Stimulated activated CD8-positive, alpha-beta memory T cell treated with anti-CD3 and anti-CD28 coated beads, Interleukin-15, amount 100 ng/mL, for 48 hours (primary cell): ENCODE measurements around the gene AJAP1.

ENCODE experiments used
- DNase-seq, 2 donors: peaks; one replicate each; pipeline ENCODE4 v3.0.0-alpha.2; 2020; ENCODE audit warnings: low read depth in 2 of 2

The AJAP1 gene

GRCh38 chr1:4631321-4631720 lies 23.1 kb upstream of the AJAP1 start:
- no peak for DNase-seq

DNA sequence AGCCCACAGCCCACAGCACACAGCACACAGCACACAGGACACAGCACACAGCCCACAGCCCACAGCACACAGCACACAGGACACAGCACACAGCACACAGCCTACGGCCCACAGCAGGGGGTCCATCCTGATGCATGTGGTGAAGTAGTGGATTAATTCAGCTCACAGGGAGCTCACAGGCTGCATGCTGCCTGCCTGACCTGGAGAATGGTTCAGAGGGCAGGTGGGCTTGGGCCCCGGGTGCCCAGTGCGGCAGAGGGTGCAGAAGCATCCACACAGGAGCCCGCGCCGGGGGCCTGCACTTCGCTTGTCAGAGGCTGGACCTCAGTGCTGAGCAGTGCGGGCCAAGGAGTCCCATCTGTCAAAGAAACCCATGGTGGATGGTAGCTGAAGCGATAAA lies 21.1 kb upstream of the AJAP1 start:
- DNase-seq, result no peak

DNA sequence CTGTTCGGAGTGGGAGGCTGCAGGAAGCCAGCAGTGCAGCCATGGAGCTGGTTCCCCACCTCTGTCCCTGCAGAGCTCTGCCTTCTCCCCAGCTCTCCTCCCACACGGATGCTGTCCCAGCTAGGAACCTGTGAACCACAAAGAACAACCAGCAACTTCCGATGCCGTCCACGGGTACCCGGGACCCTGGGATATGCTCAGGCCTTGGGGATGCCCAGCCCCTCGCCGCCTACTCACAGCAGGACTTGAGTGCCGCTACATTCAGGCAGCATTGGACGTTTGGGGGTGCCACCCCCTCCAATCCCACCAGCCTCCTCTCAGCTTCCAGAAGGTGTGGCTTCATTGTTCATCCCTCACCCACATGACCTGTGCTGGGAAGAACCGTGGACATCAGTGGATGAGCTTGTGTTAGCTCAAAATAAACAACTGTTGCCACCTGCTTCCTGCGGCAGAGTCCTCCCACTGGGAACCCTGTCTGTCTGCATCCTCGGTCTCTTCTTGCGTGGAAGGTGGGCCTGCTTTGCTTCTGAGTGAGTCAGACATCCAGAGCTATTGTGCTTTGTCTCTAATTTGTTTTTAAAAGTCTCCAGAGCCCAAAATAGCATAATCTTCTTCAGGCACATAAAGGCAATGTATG lies 20.1 kb upstream of the AJAP1 start:
- DNase-seq, result no peak

DNA sequence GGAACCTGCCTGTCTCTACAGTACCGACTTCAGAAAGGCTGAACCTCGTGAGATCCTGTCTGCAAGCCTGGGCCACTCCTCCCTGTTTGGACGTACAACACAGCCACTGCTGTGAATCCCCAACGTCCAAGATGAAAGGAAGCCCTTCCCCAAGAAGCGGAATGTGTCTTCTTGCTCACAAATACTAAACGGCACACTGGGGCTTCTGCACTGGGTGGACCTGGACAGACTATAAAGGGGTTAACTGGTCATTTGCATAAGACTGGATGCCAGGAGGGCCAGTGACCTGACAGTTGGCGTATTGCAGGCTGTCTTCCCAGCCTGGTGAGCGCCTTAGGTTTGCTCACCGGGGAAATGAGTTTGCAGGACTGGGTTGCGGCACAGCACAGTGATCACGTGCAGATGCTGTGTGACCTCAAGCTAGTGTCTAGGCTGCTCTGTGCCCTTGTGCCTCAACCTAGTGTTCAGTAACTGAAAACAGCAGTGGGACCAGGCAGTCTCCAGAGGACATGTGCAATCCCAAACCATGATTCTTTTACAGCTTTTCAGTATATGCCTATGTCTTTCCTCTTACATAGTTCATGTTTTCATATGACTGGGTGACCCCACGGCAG lies 19.5 kb upstream of the AJAP1 start:
- no peak for DNase-seq

DNA sequence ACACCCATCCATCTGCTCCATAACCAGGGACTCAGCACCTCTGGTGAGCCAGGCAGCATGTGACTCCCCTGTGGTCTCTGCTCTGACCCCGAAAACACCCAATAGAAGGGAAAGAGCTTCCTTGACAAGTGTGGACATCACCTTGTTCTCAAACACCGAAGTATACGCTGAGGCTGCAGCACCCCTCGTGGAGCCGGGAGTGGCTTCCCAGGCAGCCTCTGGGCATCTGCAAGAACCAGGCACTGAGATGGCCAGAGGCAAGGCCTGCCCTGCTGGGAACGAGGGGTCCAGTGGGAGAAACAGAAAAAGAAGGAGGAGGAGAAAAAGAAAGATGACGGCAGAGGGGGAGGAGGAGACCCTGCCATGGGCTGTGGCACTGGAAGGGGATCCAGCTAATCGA lies 18.2 kb upstream of the AJAP1 start:
- DNase-seq, result no peak

GRCh38 chr1:4636644-4637380 lies 17.6 kb upstream of the AJAP1 start:
- no peak for DNase-seq

DNA sequence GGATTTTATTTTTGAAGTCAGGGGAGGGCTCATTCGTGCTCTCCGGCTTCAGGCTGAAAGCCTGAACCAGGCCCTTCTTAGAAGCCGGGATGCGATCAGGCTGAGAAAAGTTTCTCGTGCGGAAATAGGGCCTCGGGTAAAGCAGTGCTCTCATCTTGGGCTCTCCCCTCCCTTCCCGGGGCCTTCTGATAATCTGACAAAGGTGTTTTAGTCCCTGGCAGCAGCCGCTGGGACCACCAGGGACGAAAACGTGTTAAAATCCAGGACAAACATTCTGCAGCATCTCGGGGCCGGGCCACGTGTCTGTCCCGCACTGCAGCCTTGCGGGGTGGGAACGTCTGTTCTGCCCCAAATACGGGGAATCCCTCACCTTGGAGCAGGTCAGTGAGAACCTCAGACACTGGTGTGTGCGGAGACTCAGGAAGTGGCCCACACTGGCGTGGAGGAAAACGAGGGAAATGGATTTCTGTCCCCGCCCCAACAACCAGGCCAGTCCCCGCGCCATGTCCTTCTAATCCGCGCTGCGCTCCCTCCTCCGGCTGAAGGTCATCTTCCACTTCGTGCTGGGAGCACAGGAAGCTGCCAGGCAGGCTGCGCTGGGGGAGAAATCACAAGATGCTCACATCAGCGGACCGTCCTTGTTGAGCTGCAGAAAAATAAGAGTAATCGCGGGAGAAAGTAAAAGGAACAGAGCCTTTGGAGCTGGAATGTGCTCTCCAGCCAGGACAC lies 16.6 kb upstream of the AJAP1 start:
- no peak for DNase-seq

DNA sequence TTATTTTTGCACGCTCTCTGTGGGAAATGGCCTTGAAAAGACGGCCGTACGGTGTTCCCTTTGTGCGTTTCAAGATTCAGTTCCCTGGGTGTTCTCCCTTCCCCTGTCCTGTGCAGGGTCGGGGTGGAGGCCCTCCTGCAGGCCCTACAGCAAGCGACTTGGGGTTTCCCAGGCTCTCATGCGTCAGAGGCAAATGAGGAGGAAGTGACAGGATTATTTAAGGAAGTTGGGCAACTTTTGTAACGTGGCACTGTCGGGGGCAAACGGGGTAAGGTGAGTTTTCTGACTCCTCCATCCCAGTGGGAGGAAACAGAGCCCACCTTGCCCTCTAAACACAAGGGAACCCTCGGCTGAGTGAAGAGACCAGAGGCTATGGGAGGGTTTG lies 16.1 kb upstream of the AJAP1 start:
- no peak for DNase-seq

DNA sequence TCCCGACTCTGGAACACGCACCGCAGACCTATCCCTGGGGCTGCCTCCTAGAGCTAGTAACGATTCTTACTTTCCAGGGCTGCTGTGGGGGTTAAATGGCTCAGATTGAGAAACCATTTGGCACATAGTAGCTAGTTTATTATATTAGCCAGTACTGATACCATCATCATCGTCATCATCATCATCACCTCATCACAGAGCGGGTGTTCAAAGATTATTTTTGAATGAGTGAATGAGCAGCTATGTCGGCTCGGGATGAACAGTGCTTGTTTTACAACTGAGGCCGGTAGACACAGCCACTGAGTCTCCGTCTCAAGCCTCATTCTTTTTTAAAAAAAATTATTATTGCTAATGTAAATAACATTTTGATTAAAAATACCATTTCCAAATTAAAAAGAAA lies 13.5 kb upstream of the AJAP1 start:
- no peak for DNase-seq

GRCh38 chr1:4647391-4647790 lies 7.0 kb upstream of the AJAP1 start:
- no peak for DNase-seq

DNA sequence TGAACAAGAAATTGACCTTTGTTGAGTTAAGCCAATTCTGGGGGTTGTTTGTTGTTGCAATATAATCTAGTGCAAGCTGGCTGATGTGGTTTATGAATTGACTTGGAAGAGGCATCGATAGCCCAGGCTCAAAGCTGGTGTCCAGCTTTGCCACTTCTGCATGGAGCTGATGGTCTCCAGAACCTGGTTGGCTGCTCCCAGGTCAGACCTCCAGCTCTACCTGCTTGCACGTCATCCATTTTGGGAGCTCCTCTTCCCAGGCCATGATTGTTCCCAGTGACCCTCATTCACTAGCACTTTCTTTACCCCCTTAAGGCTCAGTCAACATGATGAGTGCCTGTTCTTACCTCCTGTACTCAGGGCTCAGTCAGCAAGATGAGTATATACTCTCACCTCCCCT lies 5.8 kb upstream of the AJAP1 start:
- no peak for DNase-seq

GRCh38 chr1:4650481-4650880 lies 3.9 kb upstream of the AJAP1 start:
- no peak for DNase-seq

GRCh38 chr1:4650981-4651380 lies 3.4 kb upstream of the AJAP1 start:
- no peak for DNase-seq

GRCh38 chr1:4652631-4653327 lies 1.6 kb upstream of the AJAP1 start:
- peak; percentile 34 to 40 for DNase-seq

- DNase-seq, result no peak
Observed at GRCh38 chr1:4653328-4653660, 1.1 kb upstream of the AJAP1 start.

DNA sequence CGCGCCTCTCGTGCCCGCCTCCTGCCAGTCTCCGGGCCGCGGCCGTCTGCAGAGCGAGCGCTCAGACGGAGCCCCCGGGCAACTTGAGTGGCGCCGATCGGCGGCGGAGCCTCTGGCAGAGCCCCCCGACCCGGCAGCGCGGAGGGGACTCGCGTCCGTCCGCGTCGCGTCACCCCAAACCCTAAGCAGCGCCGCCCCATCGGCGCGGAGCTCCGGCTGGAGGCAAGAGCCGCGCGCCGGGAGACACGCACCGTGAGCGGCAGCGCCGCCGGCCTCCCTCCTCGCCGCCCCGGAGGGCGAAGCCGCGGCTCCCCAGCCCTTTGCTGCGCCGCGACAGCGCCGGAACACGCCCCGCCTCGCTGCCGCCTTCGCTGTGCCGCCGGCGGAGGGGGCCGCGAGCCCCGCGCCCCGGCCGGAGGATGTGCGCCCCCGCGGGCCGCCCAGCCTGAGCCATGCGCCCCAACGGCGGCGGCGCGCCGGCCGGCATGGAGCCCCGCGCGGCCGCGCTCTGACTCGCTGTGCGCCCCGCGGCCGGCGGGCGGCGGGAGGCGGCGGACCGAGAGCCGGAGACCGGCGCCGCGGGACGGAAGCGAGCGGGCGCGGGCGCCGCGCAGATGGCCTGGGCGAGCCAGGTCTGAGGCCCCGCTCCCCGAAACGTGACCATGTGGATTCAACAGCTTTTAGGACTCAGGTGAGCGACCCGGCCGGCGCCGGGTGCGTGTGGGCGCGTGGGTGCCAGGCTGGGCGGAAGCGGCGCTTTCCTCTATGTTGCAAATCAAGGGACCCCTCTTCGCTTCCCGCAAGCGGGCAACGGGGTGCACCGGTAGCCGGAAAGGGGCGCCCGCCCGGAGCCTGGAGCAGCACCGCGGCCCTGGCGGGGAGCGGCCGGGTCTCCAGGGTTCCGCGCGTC lies 610 bp downstream of the AJAP1 start:
- no peak for DNase-seq

- no peak for DNase-seq
Observed at GRCh38 chr1:4655674-4656532, 1.5 kb downstream of the AJAP1 start.

DNA sequence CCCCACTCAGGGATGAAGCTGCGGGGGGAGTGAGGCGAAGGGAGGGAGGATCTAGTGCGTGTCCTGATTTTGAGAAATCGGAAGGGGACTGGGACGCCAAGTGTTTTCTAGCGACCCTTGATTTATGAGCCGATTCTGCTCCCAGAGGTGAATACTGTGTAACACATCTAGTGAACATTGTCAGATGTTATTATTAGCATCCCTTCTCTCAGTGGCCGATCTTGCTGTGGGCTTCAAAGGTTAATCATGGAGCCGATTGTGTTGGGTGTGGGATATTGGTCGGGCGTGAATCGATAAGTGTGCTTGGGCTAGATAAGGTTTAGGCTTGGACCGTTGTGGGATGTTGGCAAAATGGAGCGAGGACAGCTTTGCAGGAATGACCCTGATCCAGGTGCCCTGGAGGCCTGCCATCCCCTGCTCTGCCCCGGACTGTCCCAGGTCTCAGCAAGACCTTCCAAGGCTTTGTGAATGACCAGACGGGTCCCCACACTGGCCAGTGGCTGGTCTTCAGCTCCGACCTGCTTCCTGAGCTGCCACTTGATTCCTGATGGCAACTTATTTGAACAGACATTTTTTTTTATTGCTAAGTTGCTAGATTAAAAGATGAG lies 2.2 kb downstream of the AJAP1 start:
- DNase-seq, result no peak

DNA sequence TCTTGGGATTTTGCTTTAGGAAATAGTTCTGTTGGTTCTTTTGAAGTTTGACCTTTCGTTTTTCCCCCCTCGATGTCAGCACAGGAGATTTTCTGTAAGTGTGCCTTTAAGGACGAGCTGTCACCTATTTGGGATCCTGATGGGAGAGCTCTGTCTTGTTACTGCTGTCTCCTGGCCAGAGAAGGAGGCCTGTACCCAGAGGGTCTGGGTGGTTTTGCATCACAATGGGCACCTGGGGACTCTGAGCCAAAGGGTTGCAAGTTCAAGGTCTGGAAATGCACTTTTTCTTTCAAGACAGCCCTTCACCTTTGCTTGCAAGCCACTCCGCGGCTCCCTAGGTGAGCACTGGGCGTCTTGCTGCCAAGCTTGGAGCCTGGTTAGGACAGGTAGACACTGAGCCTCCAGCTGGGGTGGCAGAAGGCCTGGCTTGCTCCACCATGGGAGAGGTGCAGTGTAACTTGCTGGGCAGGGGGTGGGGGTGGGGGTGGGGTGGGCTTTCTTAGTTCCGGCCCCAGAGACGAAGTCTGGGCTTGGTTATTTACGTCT lies 2.9 kb downstream of the AJAP1 start:
- DNase-seq, result no peak
